ENCODE measurements around the gene ECHDC3. TPM values are rescaled to one million over a fixed set of nuclear protein-coding genes. Genes with fewer than 3 reads are reported as not detected.

The ECHDC3 gene
- total and polyA plus RNA-seq, 2 donors (not counting 3 experiments of a cell fraction or from before 2014, with no cell fraction given), result 6.0 to 7.3 TPM

GRCh38 chr10:11757821-11758463 is 15.8 kb downstream of the ECHDC3 start:
- Histone ChIP-seq H3K4me3 (replicated peaks in 1 of 3; ENCODE audit: insufficient read depth in 1 of 3, low read depth in 1 of 3, low read length in 3 of 3) (no peak overlapping the region), H3K36me3 (ENCODE audit: control insufficient read depth in 2 of 2, extremely low read depth in 1 of 2, insufficient read depth in 2 of 2, low read length in 2 of 2) (no peaks in the 10 kb centered on the region), H3K9me1 (replicated peaks; ENCODE audit: control insufficient read depth, extremely low read depth, insufficient read depth, low read length) (no peaks in the 10 kb centered on the region), H3K4me1 (ENCODE audit: control insufficient read depth, extremely low read depth, insufficient read depth, low read length) (peaks cover 10% of the 10 kb centered on the region), H3K4me2 (ENCODE audit: insufficient read depth, low read length) (no peak overlapping the region), H3K79me2 (ENCODE audit: control insufficient read depth, insufficient read depth, low read length) (no peaks in the 10 kb centered on the region), H3K27me3 (ENCODE audit: control insufficient read depth in 2 of 2, insufficient read depth in 2 of 2, low read length in 2 of 2) (no peaks in the 10 kb centered on the region), H3K9ac (replicated peaks; ENCODE audit: extremely low read depth, insufficient read depth, low read length) (peak overlapping the region; percentile 1), H4K20me1 (replicated peaks; ENCODE audit: control insufficient read depth, extremely low read depth, insufficient read depth, low read length) (no peaks in the 10 kb centered on the region), H3K27ac (ENCODE audit: insufficient read depth, low read depth, low read length) (peak overlapping the region; percentile 60), H3K9me3 (replicated peaks; ENCODE audit: control insufficient read depth, insufficient read depth, low read length) (no peaks in the 10 kb centered on the region), H2AFZ (ENCODE audit: low read depth, low read length) (peak overlapping the region; percentile 42)
- dilution Hi-C loops (cut with MboI; ENCODE audit: extremely low pct_ligation_motif_present, low sequenced_read_pairs), result loop anchor here (25.0 kb wide), 1 partner anchor 246 kb away; no protein-coding TSS in a partner anchor
- DNase-seq (ENCODE audit: low read depth, low spot score) (peak; percentile 84), FAIRE-seq (no peak)
- TF ChIP-seq FOS (IDR thresholded peaks at IDR 0.05; ENCODE audit: borderline replicate concordance, insufficient read depth, low read length), result no peak
- TF ChIP-seq POLR2A (IDR thresholded peaks at IDR 0.05; ENCODE audit: low read depth, low read length), result no peak
- peak; percentile 95 for TF ChIP-seq CTCF (IDR thresholded peaks at IDR 0.05; ENCODE audit: extremely low read depth in 1 of 2, insufficient read depth in 1 of 2, low read depth in 1 of 2, low read length in 2 of 2)
- TF ChIP-seq POLR2AphosphoS5 (IDR thresholded peaks at IDR 0.05; ENCODE audit: insufficient read depth, low read depth, low read length), result no peak
- TF ChIP-seq MYC (IDR thresholded peaks at IDR 0.05; ENCODE audit: low read depth, low read length), result no peak
- TF ChIP-seq JUN (IDR thresholded peaks at IDR 0.05; ENCODE audit: borderline replicate concordance, insufficient read depth, insufficient read length, low read depth), result no peak
- TF ChIP-seq GATA2 (IDR thresholded peaks at IDR 0.05; ENCODE audit: insufficient read depth, insufficient read length, low read depth, low read length), result no peak
- TF ChIP-seq EZH2 (IDR thresholded peaks at IDR 0.05; ENCODE audit: borderline replicate concordance, low read depth, low read length, severe bottlenecking), result no peak
- no TSS peak for BruUV-seq (replicated peaks)
- CTCF ChIA-PET, result interaction anchor here (0.6 to 3.2 kb wide), 51 partner anchors 10 to 493 kb away, joined by 3 to 63 read pairs (median 4); no protein-coding TSS in a partner anchor
- POLR2A ChIA-PET, result interaction anchor here (0.6 kb wide), 1 partner anchor 243 kb away, joined by 3 read pairs; no protein-coding TSS in a partner anchor
- intact Hi-C loops (cut with micrococcal nuclease), result loop anchor here (1.0 to 5.0 kb wide), 4 partner anchors 33 to 721 kb away; no protein-coding TSS in a partner anchor
